Measurements from ENCODE around the gene ZNF182. TPM values are rescaled to one million over a fixed set of nuclear protein-coding genes. Genes with fewer than 3 reads are reported as not detected.
"Not testable (repeated sequence)": the region's sequence is repeated elsewhere in the genome, so short reads cannot be mapped to it uniquely, and the experiment has no call there.

The ZNF182 gene
- total RNA-seq, 2 experiments from 2014 or later = 6.4 to 7.4 TPM

DNA sequence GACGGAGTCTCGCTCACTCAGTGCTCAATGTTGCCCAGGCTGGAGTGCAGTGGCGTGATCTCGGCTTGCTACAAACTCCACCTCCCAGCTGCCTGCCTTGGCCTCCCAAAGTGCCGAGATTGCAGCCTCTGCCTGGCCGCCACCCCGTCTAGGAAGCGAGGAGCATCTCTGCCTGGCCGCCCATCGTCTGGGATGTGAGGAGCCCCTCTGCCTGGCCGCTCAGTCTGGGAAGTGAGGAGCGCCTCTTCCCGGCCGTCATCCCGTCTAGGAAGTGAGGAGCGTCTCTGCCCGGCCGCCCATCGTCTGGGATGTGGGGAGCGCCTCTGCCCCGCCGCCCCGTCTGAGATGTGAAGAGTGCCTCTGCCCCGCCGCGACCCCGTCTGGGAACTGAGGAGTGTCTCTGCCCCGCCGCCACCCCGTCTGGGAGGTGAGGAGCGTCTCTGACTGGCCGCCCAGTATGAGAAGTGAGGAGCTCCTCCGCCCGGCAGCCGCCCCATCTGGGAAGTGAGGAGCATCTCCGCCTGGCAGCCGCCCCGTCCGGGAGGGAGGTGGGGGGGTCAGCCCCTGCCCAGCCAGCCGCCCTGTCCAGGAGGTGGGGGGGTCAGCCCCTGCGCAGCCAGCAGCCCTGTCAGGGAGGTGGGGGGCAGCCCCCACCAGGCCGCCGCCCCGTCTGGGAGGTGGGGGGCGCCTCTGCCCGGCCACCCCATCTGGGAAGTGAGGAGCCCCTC, 13.0 kb upstream of the ZNF182 start:
- H3K9me3 Mint-ChIP-seq, H3K36me3 Mint-ChIP-seq, H3K4me1 Mint-ChIP-seq, DNase-seq, H3K4me3 Mint-ChIP-seq, H3K27me3 Mint-ChIP-seq, H3K27ac Mint-ChIP-seq: not testable (repeated sequence)

DNA sequence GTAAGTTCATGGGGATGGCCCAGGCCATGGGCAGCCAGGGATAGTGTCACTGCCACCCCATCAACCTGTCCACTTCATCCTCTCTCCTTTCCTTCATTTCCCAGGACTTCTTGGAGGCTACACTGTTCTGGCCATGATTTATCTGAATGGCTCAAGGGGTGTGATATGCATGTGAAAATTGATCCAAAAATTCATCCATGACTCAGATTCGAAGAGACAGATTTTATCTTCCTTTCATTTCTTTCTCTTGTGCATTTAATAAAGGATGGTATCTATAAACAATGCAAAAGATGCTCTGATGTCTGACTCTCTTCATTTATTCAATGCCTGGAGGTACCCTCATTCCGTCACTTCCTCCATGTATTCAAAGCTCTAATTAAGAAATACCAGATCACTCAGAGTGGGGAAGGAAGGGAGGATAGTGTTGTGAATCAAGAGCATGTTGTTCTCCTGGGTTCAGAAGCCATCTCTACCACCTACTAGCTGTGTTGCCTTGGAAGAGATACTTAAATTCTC, 5.7 kb upstream of the ZNF182 start:
- not testable (repeated sequence) for H3K9me3 Mint-ChIP-seq, DNase-seq, H3K27me3 Mint-ChIP-seq, H3K36me3 Mint-ChIP-seq, H3K4me3 Mint-ChIP-seq, H3K4me1 Mint-ChIP-seq, H3K27ac Mint-ChIP-seq

DNA sequence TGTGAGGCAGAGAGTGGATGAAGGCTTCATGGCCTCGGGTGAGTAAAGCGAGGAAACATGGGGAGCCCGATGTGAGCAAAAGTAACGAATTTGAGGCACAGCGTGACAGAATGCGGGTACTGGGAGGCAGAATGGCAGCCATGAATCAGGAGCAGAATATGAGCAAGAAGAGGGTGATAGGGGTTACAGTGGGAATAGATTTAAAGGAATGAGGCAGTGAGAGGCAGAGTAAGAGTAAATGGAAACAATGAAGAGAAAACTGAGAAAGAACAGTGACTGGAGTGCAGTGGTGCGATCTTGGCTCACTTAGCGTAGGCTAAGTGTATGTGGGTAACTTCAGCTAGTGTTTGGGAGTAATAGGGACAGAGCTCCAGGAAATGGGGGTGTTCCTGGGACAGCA, 2.9 kb upstream of the ZNF182 start, which contains the start of gene SPACA5:
TSS of gene SPACA5 (plus strand) at position 301 of the 400 bp plus-strand sequence. CDS start 815 bp downstream, outside the sequence.
- H3K9me3 Mint-ChIP-seq, H3K36me3 Mint-ChIP-seq, H3K4me3 Mint-ChIP-seq, DNase-seq, H3K27me3 Mint-ChIP-seq, H3K4me1 Mint-ChIP-seq, H3K27ac Mint-ChIP-seq: not testable (repeated sequence)

DNA sequence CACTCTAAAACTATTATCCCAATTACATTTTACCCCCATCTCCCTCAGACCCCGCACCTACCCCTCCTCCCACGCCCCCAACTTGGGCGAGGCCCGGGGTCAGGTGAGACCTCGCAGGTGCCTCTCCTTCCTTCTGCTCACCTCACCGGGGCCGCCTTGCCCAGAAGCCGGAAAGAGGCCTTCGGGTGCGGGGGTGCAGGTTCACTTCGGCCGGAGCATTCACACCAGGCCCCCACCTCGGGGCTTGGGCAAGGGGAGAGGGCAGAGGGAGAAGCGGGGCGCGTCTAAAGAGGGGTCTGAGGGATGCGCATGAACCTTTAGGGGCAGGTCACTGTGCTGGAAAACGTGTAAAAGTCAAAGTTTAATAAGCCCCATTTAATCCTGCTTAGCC, 427 bp downstream of the ZNF182 start:
- no peaks in the 10 kb centered on the region for H3K27me3 Mint-ChIP-seq

DNA sequence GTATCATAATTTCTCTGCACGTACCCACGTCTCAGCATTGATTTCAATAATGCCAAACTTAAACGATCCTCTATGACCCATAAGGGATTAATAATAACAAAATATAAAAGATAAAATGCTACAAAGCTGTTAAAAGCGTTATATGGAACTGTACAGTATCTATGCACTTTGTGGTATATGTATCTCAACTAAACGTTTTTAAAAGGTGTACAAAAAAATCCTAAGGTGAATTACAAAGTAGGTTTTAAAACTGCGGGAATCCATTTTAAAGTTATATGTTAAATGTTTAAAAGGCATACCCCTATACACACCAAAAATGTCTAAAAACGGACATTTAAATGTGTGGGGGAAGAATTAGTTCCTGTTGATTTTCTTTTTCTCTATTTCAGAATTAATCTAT, 860 bp downstream of the ZNF182 start:
- H3K36me3 Mint-ChIP-seq = peaks cover 35% of the 10 kb centered on the region
- H3K27me3 Mint-ChIP-seq = no peaks in the 10 kb centered on the region
- H3K27ac Mint-ChIP-seq = no peak overlapping the region
- DNase-seq = no peak
- H3K4me3 Mint-ChIP-seq = peak overlapping the region; percentile 53
- no peaks in the 10 kb centered on the region for H3K9me3 Mint-ChIP-seq
- H3K4me1 Mint-ChIP-seq = peaks cover 16% of the 10 kb centered on the region

More for the DNA sequence above, 427 bp downstream of the ZNF182 start:
- Mint-ChIP-seq H3K4me1 (peaks cover 16% of the 10 kb centered on the region), H3K27ac (peak overlapping the region; percentile 99), H3K4me3 (peak overlapping the region; percentile 99), H3K9me3 (no peaks in the 10 kb centered on the region), H3K36me3 (peaks cover 31% of the 10 kb centered on the region)
- DNase-seq = peak; percentile 18

DNA sequence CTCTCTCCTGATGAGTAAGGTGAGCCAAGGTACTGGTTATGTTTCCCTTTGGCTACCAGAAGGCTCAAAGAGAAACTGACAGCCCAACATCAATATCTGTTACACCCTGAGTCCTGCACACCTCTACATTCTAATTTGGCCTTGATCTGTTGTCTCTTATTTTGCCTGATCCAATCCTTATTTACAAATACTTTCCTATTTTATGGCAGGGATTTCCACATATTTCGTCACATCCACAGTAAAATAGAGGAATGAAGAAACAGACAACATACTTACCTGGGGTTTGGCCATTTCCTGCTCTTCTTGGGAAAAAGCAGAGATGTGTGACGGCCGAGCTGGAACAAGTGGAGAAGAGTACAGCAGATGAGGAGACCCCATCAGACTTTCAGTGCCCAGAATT, 1.5 kb downstream of the ZNF182 start:
- Mint-ChIP-seq H3K27ac (peak overlapping the region; percentile 54), H3K36me3 (peaks cover 38% of the 10 kb centered on the region), H3K4me1 (peaks cover 16% of the 10 kb centered on the region), H3K9me3 (no peaks in the 10 kb centered on the region), H3K4me3 (peak overlapping the region; percentile 50), H3K27me3 (no peaks in the 10 kb centered on the region)
- no peak for DNase-seq

DNA sequence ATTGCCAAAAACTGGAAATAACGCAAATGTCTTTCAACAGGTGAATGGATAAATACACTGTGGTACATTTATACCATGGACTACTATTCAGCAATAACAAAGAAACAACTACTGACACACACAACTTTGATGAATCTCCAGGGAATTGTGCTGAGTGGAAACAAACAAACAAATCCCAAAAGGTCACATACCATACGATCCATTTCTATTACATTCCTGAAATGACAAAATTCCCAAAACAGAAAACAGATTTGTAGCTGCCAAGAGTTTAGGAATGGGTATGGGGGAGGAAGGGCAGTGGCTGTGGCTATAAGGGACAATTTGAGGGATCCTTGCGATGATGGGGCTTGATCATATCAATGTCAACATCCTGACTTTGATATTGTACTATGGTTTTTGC, 2.5 kb downstream of the ZNF182 start:
- H3K9me3 Mint-ChIP-seq = no peaks in the 10 kb centered on the region
- H3K36me3 Mint-ChIP-seq = peaks cover 45% of the 10 kb centered on the region
- peak overlapping the region; percentile 10 for H3K4me3 Mint-ChIP-seq
- H3K4me1 Mint-ChIP-seq = peaks cover 16% of the 10 kb centered on the region
- DNase-seq = no peak
- H3K27ac Mint-ChIP-seq = no peak overlapping the region
- no peaks in the 10 kb centered on the region for H3K27me3 Mint-ChIP-seq

DNA sequence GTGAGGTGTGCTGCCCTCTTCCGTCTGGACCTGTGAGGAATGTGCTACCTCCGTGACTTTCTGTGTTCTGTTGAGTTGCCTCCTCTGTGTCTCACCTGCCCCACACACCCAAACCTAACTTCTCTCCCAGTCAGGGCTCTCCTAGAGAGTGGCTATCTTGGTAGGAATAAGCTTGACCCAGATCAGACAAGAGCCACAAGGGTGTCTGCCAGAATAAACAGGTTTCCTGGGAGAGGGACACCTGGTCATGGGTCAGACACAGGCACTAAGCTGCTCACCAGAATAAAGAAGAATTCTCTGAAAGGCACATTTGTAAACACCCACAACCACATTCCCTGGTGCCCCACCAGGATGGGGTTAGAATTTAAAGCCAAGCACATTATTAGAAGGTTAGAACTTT, 11.1 kb downstream of the ZNF182 start:
- peaks cover 27% of the 10 kb centered on the region for H3K4me1 Mint-ChIP-seq

DNA sequence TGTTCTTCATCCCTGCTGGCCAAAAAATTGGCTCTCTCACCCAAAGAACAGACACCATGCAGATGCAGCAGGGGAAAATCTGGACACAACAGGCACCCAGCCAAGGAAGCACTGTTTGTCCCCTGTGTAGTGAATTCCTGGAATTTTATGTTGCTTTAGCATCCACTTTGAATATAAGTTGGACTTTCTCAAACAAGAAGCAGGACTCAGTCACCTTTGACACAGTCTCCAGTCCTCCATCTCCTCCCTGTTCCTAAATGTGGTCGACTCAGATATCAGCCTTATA, 11.8 kb downstream of the ZNF182 start:
- no peak for DNase-seq
- Mint-ChIP-seq H3K27ac (peak overlapping the region; percentile 84), H3K4me1 (peaks cover 27% of the 10 kb centered on the region), H3K4me3 (no peak overlapping the region), H3K9me3 (peaks cover 18% of the 10 kb centered on the region), H3K27me3 (no peaks in the 10 kb centered on the region), H3K36me3 (peaks cover 82% of the 10 kb centered on the region)

More for the DNA sequence above, 11.1 kb downstream of the ZNF182 start:
- no peak for DNase-seq
- peak overlapping the region; percentile 29 for H3K27ac Mint-ChIP-seq
- H3K9me3 Mint-ChIP-seq = peaks cover 17% of the 10 kb centered on the region
- no peaks in the 10 kb centered on the region for H3K27me3 Mint-ChIP-seq
- no peak overlapping the region for H3K4me3 Mint-ChIP-seq
- peaks cover 79% of the 10 kb centered on the region for H3K36me3 Mint-ChIP-seq

DNA sequence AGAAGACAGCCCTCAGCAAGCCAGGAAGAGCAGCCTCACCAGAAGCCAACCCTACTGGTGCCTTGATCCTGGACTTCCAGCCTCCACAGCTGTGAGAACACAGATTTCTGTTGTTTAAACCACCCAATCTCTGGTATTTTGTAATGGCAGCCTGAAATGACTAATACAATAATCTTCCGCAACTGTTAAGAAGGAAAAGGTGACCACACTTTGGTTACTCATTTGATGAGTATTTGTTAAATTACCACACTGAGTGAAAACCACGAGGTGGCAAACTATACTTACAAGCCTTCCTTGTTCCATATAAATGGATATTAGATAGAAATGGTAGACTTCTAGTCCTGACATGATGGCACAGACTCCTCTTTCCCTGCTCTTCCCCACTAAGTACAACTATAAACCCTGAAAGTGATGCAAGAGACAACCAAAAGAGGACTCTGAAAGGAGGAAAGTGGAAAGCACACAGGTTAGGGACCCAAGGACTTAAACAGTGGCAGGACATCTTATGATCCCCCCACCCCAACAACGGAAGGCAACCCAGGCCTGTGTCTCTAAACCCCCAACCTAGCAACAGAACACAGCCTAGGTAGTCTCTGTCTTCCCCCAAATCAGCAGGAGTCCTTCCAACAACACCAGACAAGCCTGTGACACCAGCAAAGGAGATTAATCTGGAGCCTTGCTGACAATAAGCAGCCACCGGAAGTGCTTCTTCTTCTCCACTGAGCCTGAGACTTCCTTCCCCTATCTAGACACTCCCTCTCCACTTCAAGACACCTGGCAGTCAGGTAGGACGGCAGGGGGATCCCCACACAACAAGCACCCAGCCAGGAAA, 12.3 kb downstream of the ZNF182 start:
- no peaks in the 10 kb centered on the region for H3K27me3 Mint-ChIP-seq
- peaks cover 85% of the 10 kb centered on the region for H3K36me3 Mint-ChIP-seq
- H3K9me3 Mint-ChIP-seq = peaks cover 21% of the 10 kb centered on the region
- H3K27ac Mint-ChIP-seq = peak overlapping the region; percentile 84
- no peak overlapping the region for H3K4me3 Mint-ChIP-seq
- peaks cover 27% of the 10 kb centered on the region for H3K4me1 Mint-ChIP-seq
- DNase-seq = peak; percentile 7

DNA sequence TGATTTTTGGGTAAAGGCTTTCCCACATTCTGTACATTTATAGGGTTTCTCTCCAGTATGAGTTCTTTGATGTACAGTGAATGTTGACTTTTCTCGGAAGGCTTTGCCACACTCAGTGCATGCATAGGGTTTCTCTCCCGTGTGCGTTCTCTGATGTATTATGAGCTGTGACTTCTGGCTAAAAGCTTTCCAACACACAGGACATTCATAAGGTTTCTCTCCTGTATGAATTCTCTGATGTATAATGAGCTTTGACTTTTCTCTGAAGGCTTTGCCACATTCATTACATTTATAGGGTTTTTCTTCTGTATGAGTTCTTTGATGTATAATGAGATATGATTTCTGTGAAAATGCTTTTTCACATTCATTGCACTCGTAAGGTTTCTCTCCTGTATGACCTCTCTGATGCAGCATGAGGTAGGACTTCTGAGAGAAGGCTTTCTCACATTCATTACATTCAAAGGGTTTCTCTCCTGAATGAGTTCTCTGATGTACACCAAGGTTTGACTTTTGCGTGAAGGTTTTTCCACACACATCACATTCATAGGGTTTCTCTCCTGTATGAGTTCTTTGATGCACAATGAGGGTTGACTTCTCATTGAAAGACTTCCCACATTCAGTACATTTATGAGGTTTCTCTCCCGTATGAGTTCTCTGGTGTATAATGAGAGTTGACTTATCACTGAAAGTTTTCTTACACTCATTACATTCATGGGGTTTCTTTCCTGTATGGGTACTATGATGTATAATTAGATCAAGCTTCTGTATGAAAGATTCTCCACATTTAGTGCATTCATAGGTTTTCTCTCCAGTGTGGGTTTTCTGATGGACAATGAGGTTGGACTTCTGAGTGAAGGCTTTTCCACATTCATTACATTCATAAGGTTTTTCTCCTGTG, 27.3 kb downstream of the ZNF182 start:
- peaks cover 43% of the 10 kb centered on the region for H3K9me3 Mint-ChIP-seq

DNA sequence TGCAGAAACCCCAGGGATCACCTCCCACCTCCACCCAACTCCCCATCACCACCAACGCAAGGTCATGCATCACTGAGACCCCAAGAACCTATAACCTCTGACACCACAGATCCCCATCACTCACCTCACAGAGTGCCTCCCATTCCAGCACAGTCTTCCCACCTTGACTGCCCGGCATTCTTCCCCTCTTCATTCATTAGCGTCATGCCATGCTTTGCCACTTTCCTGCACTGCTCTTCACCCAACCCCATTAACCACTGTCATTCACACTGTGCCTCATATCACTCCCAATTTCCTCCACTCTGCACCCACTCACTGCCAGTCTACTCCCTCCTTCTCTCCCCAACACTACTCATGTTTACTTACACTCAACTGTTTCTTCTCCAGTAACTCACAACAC, 30.6 kb downstream of the ZNF182 start:
- Mint-ChIP-seq H3K27ac (no peak overlapping the region), H3K27me3 (no peaks in the 10 kb centered on the region), H3K4me3 (no peak overlapping the region), H3K4me1 (no peaks in the 10 kb centered on the region), H3K9me3 (peaks cover 36% of the 10 kb centered on the region), H3K36me3 (peaks cover 58% of the 10 kb centered on the region)
- no peak for DNase-seq

More for the DNA sequence above, 27.3 kb downstream of the ZNF182 start:
- Mint-ChIP-seq H3K4me1 (no peaks in the 10 kb centered on the region), H3K27ac (no peak overlapping the region), H3K4me3 (no peak overlapping the region), H3K27me3 (no peaks in the 10 kb centered on the region), H3K36me3 (peaks cover 86% of the 10 kb centered on the region)
- DNase-seq = no peak

DNA sequence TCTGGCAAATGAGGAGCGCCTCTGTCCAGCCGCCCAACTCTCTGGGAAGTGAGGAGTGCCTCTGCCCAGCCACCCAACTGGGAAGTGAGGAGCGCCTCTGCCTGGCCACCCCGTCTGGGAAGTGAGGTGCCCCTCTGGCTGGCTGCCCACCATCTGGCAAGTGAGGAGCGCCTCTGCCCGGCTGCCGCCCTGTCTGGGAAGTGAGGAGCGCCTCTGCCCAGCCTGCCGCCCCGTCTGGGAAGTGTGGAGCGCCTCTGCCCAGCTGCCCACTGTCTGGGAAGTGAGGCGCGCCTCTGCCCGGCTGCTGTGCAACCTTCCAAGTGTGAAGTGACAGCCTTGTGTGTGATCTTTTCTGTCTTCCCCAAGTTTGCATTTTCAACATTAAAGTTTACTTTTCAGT, 38.3 kb downstream of the ZNF182 start:
- H3K36me3 Mint-ChIP-seq, H3K4me3 Mint-ChIP-seq, H3K27me3 Mint-ChIP-seq, H3K27ac Mint-ChIP-seq, DNase-seq, H3K4me1 Mint-ChIP-seq: not testable (repeated sequence)
- peaks cover 18% of the 10 kb centered on the region for H3K9me3 Mint-ChIP-seq

DNA sequence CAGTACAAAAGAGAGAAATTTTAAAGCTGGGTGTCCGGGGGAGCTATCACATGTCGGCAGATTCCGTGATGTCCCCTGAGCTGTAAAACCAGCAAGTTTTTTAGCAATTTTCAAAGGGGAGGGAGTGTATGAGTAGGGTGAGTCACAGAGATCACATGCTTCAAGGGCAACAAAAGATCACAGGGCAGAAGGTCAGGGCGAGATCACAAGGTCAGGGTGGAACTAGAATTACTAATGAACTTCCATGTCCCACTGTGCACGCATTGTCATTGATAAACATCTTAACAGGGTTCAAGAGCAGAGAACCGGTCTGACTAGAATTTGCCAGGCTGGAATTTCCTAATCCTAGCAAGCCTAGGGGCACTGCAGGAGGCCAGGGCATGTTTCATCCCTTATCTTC, 42.0 kb downstream of the ZNF182 start:
- H3K9me3 Mint-ChIP-seq, DNase-seq, H3K27ac Mint-ChIP-seq, H3K4me3 Mint-ChIP-seq, H3K4me1 Mint-ChIP-seq, H3K27me3 Mint-ChIP-seq, H3K36me3 Mint-ChIP-seq: not testable (repeated sequence)

DNA sequence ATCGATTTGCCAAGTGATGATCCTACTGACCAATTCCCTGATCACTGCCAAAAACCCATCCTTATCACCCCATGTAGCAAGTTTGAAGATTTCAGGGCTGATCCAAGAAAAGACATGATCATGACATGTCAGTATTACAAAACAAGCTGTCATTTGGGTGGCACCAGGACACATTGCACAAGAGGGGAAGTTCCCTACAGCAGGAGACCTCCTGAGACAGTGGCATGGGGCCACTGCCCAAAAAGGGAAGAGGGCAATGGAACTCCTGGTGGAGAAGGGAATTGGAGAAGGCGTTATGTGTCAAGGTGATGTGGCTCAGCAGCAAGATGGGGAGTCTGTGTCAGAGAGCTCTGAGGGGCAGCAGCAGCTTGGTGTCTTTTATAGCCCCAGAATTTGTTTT, 43.4 kb downstream of the ZNF182 start:
- Mint-ChIP-seq H3K9me3 (peaks cover 8% of the 10 kb centered on the region), H3K36me3 (peaks cover 4% of the 10 kb centered on the region), H3K27ac (no peak overlapping the region), H3K4me3 (no peak overlapping the region), H3K27me3 (no peaks in the 10 kb centered on the region), H3K4me1 (no peaks in the 10 kb centered on the region)
- no peak for DNase-seq
